AG04449 (cell line): ENCODE data around the gene CAMSAP1.
A peak's percentile ranks its signal among the peaks of the same experiment; 100 is the strongest.
"Not testable (repeated sequence)": the region's sequence is repeated elsewhere in the genome, so short reads cannot be mapped to it uniquely, and the experiment has no call there.

Experiments used
- CTCF ChIA-PET: fragments of 350-600 bp; formaldehyde crosslinking; extraction: SDS; loops from one replicate; lab custom pipeline; 2021; ENCODE audit warnings: antibody characterized with exemption; lab: Yijun Ruan, JAX
- POLR2A ChIA-PET: fragments of 400-600, 350-600 bp; formaldehyde crosslinking; extraction: SDS; loops from one replicate; lab custom pipeline; 2020; ENCODE audit warnings: antibody characterized with exemption, inconsistent platforms; lab: Yijun Ruan, JAX
- DNase-seq: peaks from one replicate; pipeline ENCODE4 v3.0.0-alpha.2; 2010; ENCODE audit warnings: low read depth, low spot score
- H3K4me3 ChIP-seq: 2 replicates; pipeline ENCODE4 v1.5.1; 2011; ENCODE audit warnings: low read depth, mild to moderate bottlenecking, control low read depth, low read length
- CTCF ChIP-seq: IDR thresholded peaks from one replicate; pipeline ENCODE4 v1.5.1; 2011; ENCODE audit warnings: mild to moderate bottlenecking, moderate library complexity, low read length, control low read depth, inconsistent platforms; ENCODE audit not compliant: insufficient read depth; ENCODE audit errors: missing control alignments

CAMSAP1 gene

GRCh38 chr9:135907431-135908092, at the start of gene CAMSAP1:
Gene CAMSAP1 (minus strand): TSS chr9:135907546. CDS start chr9:135907159, 387 bp downstream.
- DNase-seq = peak; percentile 41
- H3K4me3 ChIP-seq = peak within 1 kb of the TSS; percentile 78
- ChIA-PET POLR2A (interaction anchor here (0.5 to 0.6 kb wide), 2 partner anchors 23 to 41 kb away, joined by 3 read pairs; no protein-coding TSS in a partner anchor), CTCF (no interaction called here)
- no peak for TF ChIP-seq CTCF

GRCh38 chr9:135956802-135957174, 49.4 kb upstream of the CAMSAP1 start:
- POLR2A ChIA-PET = no interaction called here
- CTCF ChIA-PET = interaction anchor here (1.3 to 1.7 kb wide), 2 partner anchors 166 to 176 kb away, joined by 4 to 6 read pairs; no protein-coding TSS in a partner anchor
- no peak for DNase-seq
- TF ChIP-seq CTCF = no peak
- no peak overlapping the region for H3K4me3 ChIP-seq

GRCh38 chr9:135955934-135956801, 48.8 kb upstream of the CAMSAP1 start:
- ChIA-PET CTCF (interaction anchor here (0.8 to 2.2 kb wide), 6 partner anchors 12 to 176 kb away, joined by 3 to 14 read pairs (median 5); no protein-coding TSS in a partner anchor), POLR2A (no interaction called here)
- no peak for DNase-seq
- TF ChIP-seq CTCF = no peak
- H3K4me3 ChIP-seq = no peak overlapping the region

GRCh38 chr9:135952664-135953206, 45.4 kb upstream of the CAMSAP1 start:
- TF ChIP-seq CTCF = no peak
- H3K4me3 ChIP-seq = no peak overlapping the region
- CTCF ChIA-PET = interaction anchor here (1.3 to 1.5 kb wide), 2 partner anchors 9 to 15 kb away, joined by 3 to 4 read pairs; partner anchors contain the start of gene UBAC1
- DNase-seq = no peak
- POLR2A ChIA-PET = no interaction called here

- CTCF ChIA-PET = interaction anchor here (1.1 to 1.5 kb wide), 3 partner anchors 9 to 16 kb away, joined by 3 to 4 read pairs (median 4); partner anchors contain the start of gene UBAC1
- no peak for DNase-seq
- H3K4me3 ChIP-seq = no peak overlapping the region
- POLR2A ChIA-PET = no interaction called here
- no peak for TF ChIP-seq CTCF
Measured at GRCh38 chr9:135951889-135952663, 44.7 kb upstream of the CAMSAP1 start.

GRCh38 chr9:135951310-135951709, 44.0 kb upstream of the CAMSAP1 start:
- POLR2A ChIA-PET, DNase-seq, H3K4me3 ChIP-seq: not testable (repeated sequence)
- CTCF ChIA-PET = interaction anchor here (1.1 to 1.5 kb wide), 3 partner anchors 8 to 17 kb away, joined by 3 to 4 read pairs (median 4); partner anchors contain the start of gene UBAC1

GRCh38 chr9:135950841-135951240, 43.5 kb upstream of the CAMSAP1 start:
- H3K4me3 ChIP-seq, POLR2A ChIA-PET, DNase-seq: not testable (repeated sequence)
- CTCF ChIA-PET = interaction anchor here (0.9 kb wide), 1 partner anchor 87 kb away, joined by 3 read pairs; no protein-coding TSS in a partner anchor
